GM19023 (cell line): ENCODE measurements around the gene IL34.

Source experiments
- ATAC-seq: cut with Tn5 transposase; IDR thresholded peaks from one replicate; pipeline ENCODE4 v1.9.1; 2021; ENCODE audit warnings: mild to moderate bottlenecking, moderate library complexity; ENCODE audit not compliant: unreplicated experiment

Gene IL34

DNA sequence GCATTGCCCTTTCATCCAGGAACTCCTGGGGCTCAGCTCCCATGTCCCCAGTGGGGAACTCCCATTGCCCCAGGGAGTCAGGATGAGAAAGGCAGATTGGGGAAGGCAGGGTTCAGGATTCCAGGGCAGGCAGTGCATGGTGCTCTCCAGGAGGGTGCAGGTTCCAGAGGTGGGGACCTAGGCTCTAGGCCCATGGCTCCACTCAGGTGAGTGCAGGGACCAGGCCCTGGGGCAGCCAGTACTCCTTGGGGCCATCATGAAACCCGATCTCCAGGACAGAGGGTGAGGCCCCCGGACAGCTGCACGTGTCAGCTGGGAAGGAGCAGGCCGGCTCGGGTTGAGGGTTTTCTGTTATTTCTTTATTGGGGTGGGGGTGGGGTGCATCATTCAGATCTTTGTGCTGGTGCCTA is 40.7 kb downstream of the IL34 start:
- no peak for ATAC-seq

- ATAC-seq, result no peak
Observed at GRCh38 chr16:70687671-70688245, 41.4 kb downstream of the IL34 start.

DNA sequence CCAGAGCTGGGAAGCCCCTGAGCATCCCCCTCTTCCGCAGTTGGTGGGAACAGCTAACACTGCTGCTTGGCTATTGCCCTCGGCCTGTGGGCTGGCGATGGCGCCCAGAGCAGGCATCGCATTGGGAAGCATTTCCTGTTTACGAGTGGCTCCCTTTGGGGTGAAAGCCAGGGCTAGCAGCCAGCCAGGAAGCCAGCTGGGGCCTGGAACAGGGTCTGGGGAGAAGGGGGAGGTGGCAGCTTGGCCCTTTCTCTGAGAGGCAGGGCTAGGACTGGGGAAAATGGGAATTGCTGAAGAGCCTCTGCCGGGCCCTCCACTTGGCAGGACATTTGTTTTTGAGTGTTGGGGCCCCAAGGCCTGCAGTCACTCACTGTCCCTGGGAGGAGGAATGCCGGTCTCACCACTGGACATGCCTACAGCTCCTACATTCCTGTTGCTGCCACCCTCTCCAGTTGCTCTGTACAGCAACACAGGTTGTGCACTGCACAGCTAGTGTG is 41.9 kb downstream of the IL34 start:
- ATAC-seq, result no peak

GRCh38 chr16:70689035-70689969 is 42.9 kb downstream of the IL34 start:
- ATAC-seq, result no peak

DNA sequence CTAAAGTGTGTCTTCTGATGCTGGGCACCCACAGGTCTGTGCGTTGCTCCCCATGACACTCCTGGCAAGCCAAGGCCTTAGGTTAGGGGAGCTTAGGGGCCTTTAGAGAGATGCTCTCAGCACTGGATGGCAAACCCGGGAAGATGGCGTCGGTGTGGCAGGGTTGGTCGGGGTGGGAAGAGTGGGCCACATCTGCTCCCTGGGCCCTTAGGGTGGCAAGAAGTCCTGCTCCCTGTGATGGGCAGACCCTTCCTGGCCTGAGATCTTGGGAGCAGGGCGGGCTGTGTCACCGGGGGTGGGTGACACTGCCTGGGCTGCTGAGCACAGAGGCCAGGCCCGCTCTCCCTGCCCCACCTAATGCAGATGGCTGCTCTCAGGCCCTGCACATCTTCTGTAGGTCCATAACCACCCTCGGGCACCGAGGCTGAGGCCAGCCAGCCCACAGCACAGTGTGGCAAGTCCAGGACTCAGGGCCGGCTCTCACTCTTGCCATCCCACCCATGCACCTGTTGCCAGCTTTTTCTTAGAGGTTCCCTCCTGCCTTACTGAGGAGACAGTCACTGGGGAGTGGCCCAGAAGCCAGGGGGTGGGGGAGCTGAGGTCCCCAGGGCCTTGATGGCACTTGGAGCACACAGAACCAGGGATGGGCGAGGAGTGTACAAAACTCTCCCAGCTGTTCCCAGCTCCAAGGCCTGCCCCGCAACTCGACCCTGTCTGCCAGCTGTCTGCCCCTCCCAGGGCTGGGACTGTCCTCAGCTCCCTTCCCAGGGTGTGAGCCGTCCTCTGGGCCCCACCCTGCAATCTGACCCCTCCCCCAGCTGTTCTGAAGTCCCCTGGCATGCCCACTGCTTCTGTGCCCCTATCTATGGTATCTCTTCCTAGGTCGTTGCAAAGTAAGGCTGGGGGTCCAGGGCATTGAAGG is 43.9 kb downstream of the IL34 start:
- ATAC-seq, result no peak

- no peak for ATAC-seq
Observed at GRCh38 chr16:70691223-70692129, 45.1 kb downstream of the IL34 start.

DNA sequence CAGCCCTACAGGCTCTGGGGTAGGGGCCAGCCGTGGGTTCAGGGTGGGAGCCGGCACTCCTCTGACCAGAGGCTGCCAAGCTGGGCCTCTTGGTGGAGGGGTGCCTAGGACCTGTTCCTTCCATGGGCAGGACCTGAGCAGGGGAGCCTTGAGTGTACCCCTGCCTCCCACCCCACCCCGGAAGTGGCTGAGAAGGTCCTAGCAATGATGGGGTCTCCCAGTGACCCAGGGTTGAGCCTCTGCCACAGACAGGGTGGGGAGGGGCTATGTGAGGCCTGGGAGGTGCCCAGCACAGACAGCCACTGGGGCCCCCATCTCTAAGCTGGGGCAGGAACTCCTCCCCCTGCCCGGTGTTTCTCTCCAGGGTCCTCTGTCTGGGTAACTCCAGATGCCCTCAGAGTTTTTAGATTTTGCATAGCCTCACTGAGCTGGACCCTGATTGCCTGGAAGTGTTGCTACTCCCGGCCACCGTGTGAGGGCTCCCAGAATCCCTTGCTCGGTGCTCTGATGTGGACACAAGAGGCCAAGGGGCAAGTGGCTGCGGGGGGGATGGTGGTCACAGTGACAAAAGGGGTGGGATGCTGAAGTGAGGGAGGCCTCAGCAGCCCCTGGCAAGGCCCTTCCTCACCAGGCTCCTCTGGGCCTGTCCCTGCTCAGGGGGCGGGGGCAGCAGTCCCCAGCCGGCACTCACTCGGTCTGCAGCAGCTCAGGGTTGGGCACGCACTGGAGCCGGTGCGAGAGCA is 45.9 kb downstream of the IL34 start:
- ATAC-seq, result no peak

DNA sequence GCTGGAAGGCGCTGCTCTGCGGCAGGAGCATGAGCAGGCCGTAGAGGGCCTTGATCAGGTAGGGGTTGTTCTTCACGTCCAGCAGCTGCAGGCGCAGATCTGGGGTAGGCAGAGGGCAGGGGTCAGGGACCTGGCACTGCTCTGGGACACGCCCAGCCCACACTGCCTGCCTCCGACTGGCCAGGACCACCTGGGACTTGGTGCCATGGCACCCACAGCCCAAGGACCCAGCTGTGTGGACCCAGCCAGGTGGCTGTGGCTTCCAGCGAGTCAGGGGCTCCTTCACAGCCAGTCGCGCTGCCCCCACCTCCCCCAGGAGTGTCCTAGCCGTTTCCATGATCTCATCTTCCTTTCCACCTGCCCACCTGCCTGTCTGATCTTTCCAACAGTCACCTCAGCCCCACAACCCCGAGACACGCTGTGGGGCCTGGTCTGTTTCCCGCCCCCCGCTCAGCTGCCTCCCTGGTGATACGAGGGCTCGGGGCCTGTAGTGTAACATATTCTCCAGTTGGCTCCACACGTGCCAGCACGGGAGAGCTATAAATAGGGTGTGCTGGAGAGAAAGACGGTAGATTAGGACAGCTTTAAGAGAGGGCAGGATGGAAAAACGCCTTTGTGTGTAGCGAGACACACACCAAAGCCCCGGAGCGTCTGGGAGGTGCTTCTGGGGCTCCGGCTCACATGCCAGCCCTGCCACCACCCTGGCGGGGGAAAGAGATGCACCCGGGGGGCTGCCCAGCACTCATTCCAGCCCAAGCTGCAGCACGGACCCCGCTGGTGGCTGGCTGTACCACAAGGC is 46.7 kb downstream of the IL34 start:
- no peak for ATAC-seq

DNA sequence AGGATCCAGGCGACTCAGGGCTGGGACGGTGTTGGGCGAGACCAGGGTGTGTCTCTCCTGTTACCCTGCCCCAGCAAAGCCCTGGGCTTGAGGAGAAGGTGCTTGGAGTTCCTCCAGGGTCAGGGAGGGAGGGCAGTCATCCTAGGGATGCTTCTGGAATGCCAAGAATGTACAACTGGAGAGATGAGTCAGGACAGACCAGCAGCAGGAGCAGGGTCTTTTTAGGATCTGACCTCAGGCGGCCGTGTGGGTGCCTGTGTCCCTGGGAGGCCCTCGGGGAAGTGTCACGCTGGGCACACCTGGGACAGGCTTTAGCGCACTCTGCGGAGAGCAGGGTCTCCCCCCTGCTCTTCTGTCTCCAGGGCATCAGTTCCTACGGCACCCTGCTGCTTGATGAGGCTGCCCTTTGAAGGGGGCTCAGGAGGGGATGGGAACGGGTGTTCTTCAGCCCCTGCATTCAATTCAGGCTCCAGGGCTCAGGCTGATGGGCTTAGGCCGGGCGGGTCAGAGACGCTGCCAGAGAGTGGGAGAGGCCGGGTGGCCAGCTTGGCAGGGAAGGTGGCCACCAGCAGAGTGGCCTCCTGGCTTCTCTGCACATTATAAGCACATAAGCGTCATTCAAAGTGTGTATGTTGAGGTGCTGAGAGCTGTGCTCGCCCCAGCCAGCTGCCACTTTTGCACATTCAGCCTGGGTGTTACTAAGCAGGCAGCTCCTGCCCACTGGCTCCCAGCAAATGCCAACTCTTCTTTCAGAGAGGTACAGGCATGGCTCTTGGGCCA is 47.9 kb downstream of the IL34 start:
- ATAC-seq, result no peak

DNA sequence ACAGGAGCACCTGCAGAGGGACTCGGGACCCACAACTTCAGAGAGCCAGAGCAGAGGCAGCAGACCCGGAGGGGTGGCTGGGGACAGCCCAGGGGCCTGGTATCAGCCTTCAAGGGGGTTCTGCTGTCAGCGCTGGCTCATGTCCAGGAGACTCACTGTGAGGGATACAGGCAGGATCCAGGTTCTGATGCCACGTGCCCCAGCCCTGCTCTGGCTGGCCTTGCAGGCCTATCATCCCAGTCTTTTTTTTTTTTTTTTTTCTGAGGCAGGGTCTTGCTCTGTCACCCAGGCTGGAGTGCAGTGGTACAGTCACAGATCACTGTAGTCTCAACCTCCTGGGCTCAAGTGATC is 48.5 kb downstream of the IL34 start:
- ATAC-seq, result no peak

DNA sequence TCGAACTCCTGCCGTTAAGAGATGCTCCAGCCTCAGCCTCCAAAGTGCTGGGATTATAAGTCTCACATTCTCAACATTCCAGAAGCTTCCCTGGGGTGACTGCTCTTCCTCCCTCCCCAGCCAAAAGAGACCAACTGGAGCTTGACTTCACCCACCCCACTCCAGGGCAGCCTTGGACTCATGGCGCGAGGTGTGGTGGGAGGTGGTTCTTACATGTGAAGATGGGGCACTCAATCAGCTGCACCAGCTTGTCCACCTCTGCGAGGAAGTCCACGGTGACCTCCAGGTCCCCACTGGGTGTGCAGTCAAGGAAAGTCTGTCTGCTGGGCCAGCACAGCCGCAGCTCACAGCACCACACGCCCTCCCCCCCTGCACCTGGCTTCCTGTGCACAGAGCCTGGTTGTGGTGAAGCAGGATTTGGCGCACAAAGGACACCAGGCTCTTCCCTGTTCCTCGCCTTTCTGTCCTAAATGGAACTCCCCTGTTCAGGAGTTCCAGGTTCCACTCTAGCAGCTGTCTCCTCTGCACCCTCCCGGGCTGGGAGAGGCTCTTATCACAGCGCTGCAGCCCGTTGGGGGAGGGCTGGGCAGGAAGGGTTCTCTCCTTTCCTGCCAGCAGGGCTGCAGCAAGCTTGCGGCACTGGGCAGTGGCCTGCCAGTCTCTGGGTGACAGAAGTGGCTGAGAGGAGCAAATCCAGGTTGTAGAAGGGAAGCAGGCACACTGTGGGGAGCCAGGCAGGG is 49.1 kb downstream of the IL34 start:
- ATAC-seq, result no peak

DNA sequence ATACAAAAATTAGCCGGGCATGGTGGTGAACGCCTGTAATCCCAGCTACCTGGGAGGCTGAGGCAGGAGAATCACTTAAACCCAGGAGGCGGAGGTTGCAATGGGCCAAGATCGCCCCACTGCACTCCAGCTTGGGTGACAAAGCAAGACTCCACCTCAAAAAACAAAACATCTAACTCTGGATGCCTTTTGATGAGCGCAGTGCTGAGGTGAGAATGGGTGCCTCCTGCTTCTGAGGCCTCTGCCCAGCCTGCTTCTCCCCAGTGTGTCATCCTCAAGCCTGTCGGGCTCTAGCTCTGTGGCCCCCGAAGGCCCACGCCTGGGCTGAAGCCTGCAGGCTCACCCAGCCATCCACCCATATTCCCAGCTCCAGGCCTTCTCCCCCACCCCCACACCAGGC is 50.0 kb downstream of the IL34 start:
- no peak for ATAC-seq

DNA sequence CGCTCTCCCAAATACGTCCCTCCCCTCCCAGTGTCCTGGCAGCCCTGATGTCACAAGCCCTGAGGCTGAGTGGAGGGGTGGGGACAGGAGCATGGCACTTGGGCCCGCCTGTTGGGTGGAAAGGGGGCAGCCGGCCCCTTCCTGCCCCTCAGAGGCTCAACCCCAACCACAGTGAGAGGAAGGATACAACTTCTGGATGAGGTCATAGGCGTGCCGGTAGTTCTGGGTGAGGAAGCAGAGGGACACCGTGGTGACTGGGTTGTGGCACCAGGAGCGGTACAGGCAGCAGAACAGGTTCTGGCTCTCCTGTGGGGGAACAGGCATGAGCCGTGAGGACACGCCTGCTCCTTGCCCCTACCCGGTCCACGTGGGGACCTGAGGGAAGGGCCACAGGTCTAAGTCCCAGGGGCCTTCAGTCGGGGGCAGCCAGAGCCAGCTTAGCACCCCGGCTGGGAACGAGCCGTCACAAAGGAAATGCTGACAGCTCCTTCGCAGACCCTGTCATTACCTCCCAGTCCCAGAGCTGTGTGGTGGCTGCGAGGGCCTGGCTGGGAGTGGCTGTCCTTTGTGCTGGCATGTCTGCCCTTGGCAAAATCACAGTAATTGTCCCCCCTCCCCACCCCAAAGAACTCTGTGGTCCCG is 50.7 kb downstream of the IL34 start:
- ATAC-seq, result no peak

- no peak for ATAC-seq
Observed at GRCh38 chr16:70697594-70698170, 51.3 kb downstream of the IL34 start.

DNA sequence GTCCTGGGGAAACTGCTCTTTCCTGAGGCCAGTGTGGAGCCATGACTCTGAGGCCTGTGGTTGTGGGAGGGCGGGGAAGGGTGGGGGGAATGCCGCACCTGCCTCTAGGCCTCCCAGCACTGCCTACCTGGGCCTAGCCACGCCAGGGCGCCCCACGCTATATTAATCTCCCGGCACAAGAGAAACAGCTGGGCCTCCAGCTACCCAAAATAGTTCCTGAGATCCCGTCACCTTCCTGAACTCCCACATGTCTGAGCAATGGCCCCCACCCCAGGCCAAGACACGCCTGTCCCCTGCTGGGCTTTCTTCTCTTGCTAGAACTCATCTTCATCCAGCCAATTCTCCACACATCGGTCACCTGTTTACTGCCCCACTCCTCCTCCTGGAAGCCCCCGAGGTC is 52.5 kb downstream of the IL34 start:
- no peak for ATAC-seq

GRCh38 chr16:70699696-70700095 is 53.3 kb downstream of the IL34 start:
- ATAC-seq, result no peak
